Naive thymus-derived CD4-positive, alpha-beta T cell (primary cell): ENCODE data around the gene CNN2. TPM values are rescaled to one million over a fixed set of nuclear protein-coding genes. Genes with fewer than 3 reads are reported as not detected.

Experiments used
- ATAC-seq: fragments of 150-1000 bp; cut with Tn5 transposase; 2 replicates; pipeline ENCODE4 v1.10.0; 2021; ENCODE audit warnings: mild to moderate bottlenecking, moderate library complexity
- CTCF ChIA-PET: fragments of 350-600 bp; sonication (Branson Sonifier 250); formaldehyde crosslinking; loops from one replicate; lab custom pipeline; 2021; ENCODE audit warnings: antibody characterized with exemption; lab: Charles Lee
- POLR2A ChIA-PET: fragments of 350-600 bp; sonication (Branson Sonifier 250); formaldehyde crosslinking; loops from one replicate; lab custom pipeline; 2021; ENCODE audit warnings: antibody characterized with exemption, inconsistent platforms; lab: Charles Lee
- DNase-seq, 9 donors: peaks; one replicate each; pipeline versions ENCODE4 v3.0.0 to v3.0.0-alpha.2; 2020 to 2022; ENCODE audit warnings: mixed read lengths in 1 of 9
- H3K27ac ChIP-seq: one replicate; pipeline ENCODE4 v1.7.0; 2013; ENCODE audit warnings: mild to moderate bottlenecking, low read depth, low read length, moderate library complexity
- H3K27me3 ChIP-seq, 2 donors: one replicate each; pipeline ENCODE4 v1.7.0; 2013; ENCODE audit warnings: low read length in 2 of 2, mild to moderate bottlenecking in 2 of 2, moderate library complexity in 2 of 2; ENCODE audit not compliant: control insufficient read depth in 2 of 2, insufficient read depth in 2 of 2
- H3K36me3 ChIP-seq, 3 experiments: 1 replicate in 2 of 3; 2 replicates in 1 of 3; pipeline ENCODE4 v1.7.0; 2013; ENCODE audit warnings: low read length in 3 of 3, mild to moderate bottlenecking in 3 of 3, moderate library complexity in 1 of 3; ENCODE audit not compliant: insufficient read depth in 3 of 3, control insufficient read depth in 2 of 3
- H3K4me1 ChIP-seq, 2 donors: one replicate each; pipeline ENCODE4 v1.7.0; 2013; ENCODE audit warnings: low read length in 2 of 2, mild to moderate bottlenecking in 2 of 2, moderate library complexity in 1 of 2; ENCODE audit not compliant: control insufficient read depth in 2 of 2, insufficient read depth in 2 of 2
- H3K4me3 ChIP-seq: 2 replicates; pipeline ENCODE4 v1.7.0; 2013; ENCODE audit warnings: mild to moderate bottlenecking, low read length
- H3K9me3 ChIP-seq, 3 experiments: 1 replicate in 2 of 3; 2 replicates in 1 of 3; pipeline ENCODE4 v1.7.0; 2013; ENCODE audit warnings: low read length in 3 of 3; ENCODE audit not compliant: control insufficient read depth in 2 of 3
- H3K27ac Mint-ChIP-seq, 9 donors: one replicate each; pipeline ENCODE4 v1.8.0; 2020 to 2022; ENCODE audit warnings: mixed read lengths in 9 of 9, mild to moderate bottlenecking in 8 of 9, moderate library complexity in 5 of 9, inconsistent platforms in 2 of 9
- H3K27me3 Mint-ChIP-seq, 5 donors: one replicate each; pipeline ENCODE4 v1.8.0; 2021 to 2022; ENCODE audit warnings: mixed read lengths in 5 of 5, mild to moderate bottlenecking in 1 of 5
- H3K36me3 Mint-ChIP-seq, 5 donors: one replicate each; pipeline ENCODE4 v1.8.0; 2020 to 2022; ENCODE audit warnings: mixed read lengths in 5 of 5, mild to moderate bottlenecking in 3 of 5, inconsistent platforms in 1 of 5
- H3K4me1 Mint-ChIP-seq, 7 donors: one replicate each; pipeline ENCODE4 v1.8.0; 2020 to 2022; ENCODE audit warnings: mixed read lengths in 7 of 7, mild to moderate bottlenecking in 3 of 7, inconsistent platforms in 1 of 7
- H3K4me3 Mint-ChIP-seq, 10 donors: one replicate each; pipeline ENCODE4 v1.8.0; 2020 to 2022; ENCODE audit warnings: mild to moderate bottlenecking in 10 of 10, mixed read lengths in 10 of 10, moderate library complexity in 6 of 10, inconsistent platforms in 2 of 10
- H3K9me3 Mint-ChIP-seq, 11 donors: one replicate each; pipeline ENCODE4 v1.8.0; 2020 to 2022; ENCODE audit warnings: mixed read lengths in 11 of 11, mild to moderate bottlenecking in 4 of 11, inconsistent platforms in 1 of 11, moderate library complexity in 1 of 11
- intact Hi-C, 2 donors: fragments of 100-400 bp; cut with micrococcal nuclease; formaldehyde crosslinking; loops; one replicate each; pipeline ENCODE4 v1.15.1; 2023
- polyA plus RNA-seq, 2 donors: library from polyadenylated mRNA; unstranded; fragments of 300-500 nt; fragmentation: Illumina TruSeq; gene quantifications; one replicate each; pipeline ENCODE4 v1.2.3, GENCODE V29; 2021
- total RNA-seq, 6 experiments: library from RNA in 5 of 6; stranded (reverse) in 5 of 6; gene quantifications; 1 replicate in 5 of 6; 2 replicates in 1 of 6; pipeline ENCODE4 v1.2.3 and lab custom pipeline; 2021 to 2026

Gene CNN2
- total and polyA plus RNA-seq, 7 experiments from 2014 or later: 234 to 704 (median 326) TPM

GRCh38 chr19:1081301-1082164 is 55.1 kb downstream of the CNN2 start:
- ChIA-PET POLR2A (interaction anchor here (0.6 to 38.6 kb wide), 6 partner anchors 9 to 168 kb away, joined by 3 to 2022 read pairs (median 320); partner anchors contain the start of genes ABCA7, ARHGAP45, CNN2 and GPX4), CTCF (interaction anchor here (0.9 to 8.7 kb wide), 3 partner anchors 9 to 15 kb away, joined by 3 to 68 read pairs (median 11); partner anchors contain the start of gene ARHGAP45)
- no peak for ATAC-seq
- no peaks in the 10 kb centered on the region for H3K27me3 ChIP-seq
- peak overlapping the region; percentile 65 to 100 (median 90) for H3K27ac Mint-ChIP-seq
- H3K4me1 ChIP-seq: peaks cover 41 to 44% of the 10 kb centered on the region in 2 donors
- H3K36me3 Mint-ChIP-seq: peaks cover 5 to 45% (median 15%) of the 10 kb centered on the region in 5 donors
- no peak overlapping the region for H3K4me3 ChIP-seq
- no peaks in the 10 kb centered on the region for H3K9me3 ChIP-seq
- peaks cover 39 to 78% (median 42%) of the 10 kb centered on the region in 3 experiments for H3K36me3 ChIP-seq
- H3K27me3 Mint-ChIP-seq: no peaks in the 10 kb centered on the region
- DNase-seq: no peak
- peak overlapping the region in 9 of 10 donors; percentile 55 to 97 (median 82) for H3K4me3 Mint-ChIP-seq
- peak overlapping the region; percentile 92 for H3K27ac ChIP-seq
- intact Hi-C loops: loop anchor here in 1 of 2 donors (1.0 kb wide), 1 partner anchor 14 kb away; the partner anchor contains the start of gene ARHGAP45
- peaks cover 0 to 11% (median 0%) of the 10 kb centered on the region in 11 donors for H3K9me3 Mint-ChIP-seq
- H3K4me1 Mint-ChIP-seq: peaks cover 22 to 59% (median 51%) of the 10 kb centered on the region in 7 donors

- Mint-ChIP-seq H3K4me3 (peak overlapping the region in 9 of 10 donors; percentile 34 to 97 (median 75)), H3K36me3 (peaks cover 5 to 41% (median 14%) of the 10 kb centered on the region in 5 donors), H3K27ac (peak overlapping the region in 8 of 9 donors; percentile 54 to 100 (median 90)), H3K9me3 (peaks cover 0 to 11% (median 0%) of the 10 kb centered on the region in 11 donors), H3K27me3 (no peaks in the 10 kb centered on the region), H3K4me1 (peaks cover 17 to 59% (median 46%) of the 10 kb centered on the region in 7 donors)
- Histone ChIP-seq H3K9me3 (no peaks in the 10 kb centered on the region), H3K36me3 (peaks cover 41 to 83% (median 42%) of the 10 kb centered on the region in 3 experiments), H3K27ac (peak overlapping the region; percentile 66), H3K4me3 (no peak overlapping the region), H3K4me1 (peaks cover 40 to 43% of the 10 kb centered on the region in 2 donors), H3K27me3 (no peaks in the 10 kb centered on the region)
- ChIA-PET CTCF (interaction anchor here (0.9 to 8.7 kb wide), 3 partner anchors 12 to 52 kb away, joined by 3 to 68 read pairs (median 3); partner anchors contain the start of gene ARHGAP45), POLR2A (interaction anchor here (0.6 to 38.6 kb wide), 7 partner anchors 8 to 320 kb away, joined by 3 to 2022 read pairs (median 144); partner anchors contain the start of genes ABCA7, ARHGAP45, CNN2 and GPX4)
- intact Hi-C loops: loop anchor here in 1 of 2 donors (1.0 kb wide), 1 partner anchor 15 kb away; the partner anchor contains the start of gene ARHGAP45
- DNase-seq (peak; percentile 66 to 93 (median 85)), ATAC-seq (peak; percentile 92)
These were observed 55.9 kb downstream of the CNN2 start for GRCh38 chr19:1082165-1082927.

- ChIA-PET POLR2A (interaction anchor here (0.8 to 38.6 kb wide), 8 partner anchors 7 to 319 kb away, joined by 3 to 2022 read pairs (median 74); partner anchors contain the start of genes ABCA7, ARHGAP45, CNN2 and GPX4), CTCF (interaction anchor here (1.0 to 1.3 kb wide), 2 partner anchors 52 to 53 kb away, joined by 3 read pairs; no protein-coding TSS in a partner anchor)
- no peak for ATAC-seq
- peak overlapping the region in 8 of 9 donors; percentile 12 to 86 (median 46) for H3K27ac Mint-ChIP-seq
- H3K27me3 ChIP-seq: no peaks in the 10 kb centered on the region
- H3K9me3 ChIP-seq: no peaks in the 10 kb centered on the region
- DNase-seq: no peak
- H3K27me3 Mint-ChIP-seq: no peaks in the 10 kb centered on the region
- H3K27ac ChIP-seq: peak overlapping the region; percentile 65
- H3K36me3 Mint-ChIP-seq: peaks cover 5 to 41% (median 13%) of the 10 kb centered on the region in 5 donors
- peaks cover 45 to 52% of the 10 kb centered on the region in 2 donors for H3K4me1 ChIP-seq
- H3K4me3 ChIP-seq: no peak overlapping the region
- H3K4me3 Mint-ChIP-seq: peak overlapping the region in 4 of 10 donors; percentile 30 to 51 (median 42)
- peaks cover 37 to 77% (median 42%) of the 10 kb centered on the region in 3 experiments for H3K36me3 ChIP-seq
- peaks cover 0 to 16% (median 0%) of the 10 kb centered on the region in 11 donors for H3K9me3 Mint-ChIP-seq
- peaks cover 25 to 68% (median 49%) of the 10 kb centered on the region in 7 donors for H3K4me1 Mint-ChIP-seq
- intact Hi-C loops: loop anchor here in 1 of 2 donors (1.0 kb wide), 1 partner anchor 16 kb away; the partner anchor contains the start of gene ARHGAP45
These were observed 56.8 kb downstream of the CNN2 start for GRCh38 chr19:1082928-1083816.

- DNase-seq (peak in 1 of 9 donors; percentile 22), ATAC-seq (no peak)
- Mint-ChIP-seq H3K36me3 (peaks cover 5 to 40% (median 13%) of the 10 kb centered on the region in 5 donors), H3K27me3 (no peaks in the 10 kb centered on the region), H3K27ac (peak overlapping the region; percentile 20 to 89 (median 79)), H3K4me1 (peaks cover 26 to 76% (median 54%) of the 10 kb centered on the region in 7 donors), H3K9me3 (peaks cover 0 to 16% (median 0%) of the 10 kb centered on the region in 11 donors), H3K4me3 (peak overlapping the region in 4 of 10 donors; percentile 30 to 48 (median 42))
- ChIA-PET CTCF (interaction anchor here (0.6 to 2.7 kb wide), 8 partner anchors 8 to 109 kb away, joined by 3 to 12 read pairs (median 5); partner anchors contain the start of gene ARHGAP45), POLR2A (interaction anchor here (0.6 to 38.6 kb wide), 9 partner anchors 6 to 286 kb away, joined by 3 to 2022 read pairs (median 3); partner anchors contain the start of genes ABCA7, ARHGAP45, CNN2 and GPX4)
- H3K9me3 ChIP-seq: no peaks in the 10 kb centered on the region
- H3K4me3 ChIP-seq: no peak overlapping the region
- H3K4me1 ChIP-seq: peaks cover 47 to 58% of the 10 kb centered on the region in 2 donors
- H3K27ac ChIP-seq: no peak overlapping the region
- no peaks in the 10 kb centered on the region for H3K27me3 ChIP-seq
- intact Hi-C loops: no loop called here
- H3K36me3 ChIP-seq: peaks cover 37 to 84% (median 42%) of the 10 kb centered on the region in 3 experiments
These were observed 57.8 kb downstream of the CNN2 start for GRCh38 chr19:1084024-1084868.
